SJCRH30 (cell line): ENCODE measurements around the gene UBE3B. TPM values are rescaled to one million over a fixed set of nuclear protein-coding genes. Genes with fewer than 3 reads are reported as not detected.

ENCODE experiments used
- DNase-seq, 2 experiments: peaks; one replicate each; pipeline ENCODE4 v3.0.0-alpha.2; 2015 to 2020
- H3K27ac ChIP-seq: fragments of 250-450 bp; sonication (Bioruptor Pico); 2 replicates; pipeline ENCODE4 v1.5.1; 2020; ENCODE audit warnings: mild to moderate bottlenecking, moderate library complexity
- H3K27me3 ChIP-seq: fragments of 250-450 bp; sonication (Bioruptor Pico); 2 replicates; pipeline ENCODE4 v1.5.1; 2020; ENCODE audit warnings: mild to moderate bottlenecking, moderate library complexity
- H3K36me3 ChIP-seq: fragments of 250-450 bp; sonication (Bioruptor Pico); 2 replicates; pipeline ENCODE4 v1.5.1; 2020; ENCODE audit warnings: mild to moderate bottlenecking, moderate library complexity
- H3K4me1 ChIP-seq: fragments of 250-450 bp; sonication (Bioruptor Pico); 2 replicates; pipeline ENCODE4 v1.5.1; 2020; ENCODE audit warnings: mild to moderate bottlenecking, moderate library complexity
- H3K4me3 ChIP-seq: fragments of 250-450 bp; sonication (Bioruptor Pico); 2 replicates; pipeline ENCODE4 v1.5.1; 2020; ENCODE audit warnings: mild to moderate bottlenecking, moderate library complexity
- H3K9me3 ChIP-seq: fragments of 250-450 bp; sonication (Bioruptor Pico); replicated peaks from 2 replicates; pipeline ENCODE4 v1.5.1; 2020; ENCODE audit warnings: mild to moderate bottlenecking, moderate library complexity
- total RNA-seq: library from RNA; depleted of rRNA; stranded (reverse); fragments of >200 nt; shearing (Covaris generic); gene quantifications from 2 replicates; pipeline ENCODE4 v1.2.3, GENCODE V29; 2014; rRNA removed

UBE3B gene
- total RNA-seq, 1 experiment from 2014 or later = 17.6 TPM

DNA sequence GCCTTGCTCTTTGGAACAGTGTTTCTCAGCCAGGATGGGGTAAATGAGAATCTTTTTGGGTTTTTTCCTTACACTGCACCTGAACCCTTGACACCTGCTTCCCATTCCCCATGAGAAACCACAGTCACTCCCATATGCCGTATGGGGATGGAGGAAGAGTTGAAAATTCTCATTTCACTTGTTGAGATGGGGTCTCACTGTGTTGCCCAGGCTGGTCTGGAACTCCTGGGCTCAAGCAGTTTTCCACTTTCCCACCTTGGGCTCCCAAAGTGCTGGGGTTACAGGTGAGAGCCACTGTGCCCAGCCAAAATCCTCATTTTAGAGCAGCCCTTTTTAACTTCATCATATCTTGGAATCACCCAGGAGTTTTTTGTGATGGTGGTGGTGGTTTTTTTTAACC, 99.9 kb downstream of the UBE3B start:
- peaks cover 3% of the 10 kb centered on the region; the same call in 1 of the 2 replicates for H3K4me1 ChIP-seq
- H3K36me3 ChIP-seq = peaks cover 16% of the 10 kb centered on the region
- no peaks in the 10 kb centered on the region for H3K27me3 ChIP-seq
- DNase-seq = no peak
- no peak overlapping the region for H3K4me3 ChIP-seq
- no peaks in the 10 kb centered on the region for H3K9me3 ChIP-seq
- H3K27ac ChIP-seq = no peak overlapping the region

DNA sequence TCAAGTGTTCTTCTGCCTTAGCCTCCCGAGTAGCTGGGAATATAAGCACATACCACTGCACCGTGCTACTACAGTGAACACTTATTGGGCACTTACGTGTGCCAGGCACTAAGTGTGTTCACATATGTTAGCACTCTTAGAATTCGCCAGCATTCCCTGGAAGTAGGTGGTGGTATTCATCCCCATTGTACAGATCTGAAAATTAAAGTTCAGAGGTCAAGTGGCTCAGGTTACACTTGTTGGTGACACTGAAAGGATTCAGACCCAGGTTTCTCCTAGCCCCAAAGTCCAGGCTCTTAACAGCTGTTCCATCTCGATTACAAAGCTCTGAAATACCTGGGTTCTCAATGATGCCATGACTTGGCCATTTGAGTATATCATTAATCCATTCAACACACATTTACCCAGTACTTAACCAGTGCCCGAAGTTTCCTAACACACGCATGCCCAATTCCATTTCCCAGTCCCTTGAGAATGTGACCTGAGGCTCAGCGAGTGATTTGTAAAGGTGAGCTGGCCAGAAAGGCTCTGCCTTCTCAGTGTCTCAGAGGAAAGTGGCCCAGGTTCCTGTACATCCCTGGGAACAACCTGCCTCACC, 101.0 kb downstream of the UBE3B start:
- Histone ChIP-seq H3K27ac (no peak overlapping the region), H3K36me3 (peaks cover 17% of the 10 kb centered on the region), H3K4me1 (peaks cover 3% of the 10 kb centered on the region; the same call in 1 of the 2 replicates), H3K4me3 (no peak overlapping the region), H3K27me3 (no peaks in the 10 kb centered on the region), H3K9me3 (no peaks in the 10 kb centered on the region)
- no peak for DNase-seq

- peaks cover 21% of the 10 kb centered on the region for H3K36me3 ChIP-seq
- DNase-seq = no peak
- no peaks in the 10 kb centered on the region for H3K27me3 ChIP-seq
- H3K27ac ChIP-seq = no peak overlapping the region
- H3K9me3 ChIP-seq = no peaks in the 10 kb centered on the region
- no peak overlapping the region for H3K4me3 ChIP-seq
- H3K4me1 ChIP-seq = no peaks in the 10 kb centered on the region; the same call in 1 of the 2 replicates
Observed at GRCh38 chr12:109579639-109580038, 102.2 kb downstream of the UBE3B start.

- Histone ChIP-seq H3K36me3 (peaks cover 21% of the 10 kb centered on the region), H3K4me3 (no peak overlapping the region), H3K27me3 (no peaks in the 10 kb centered on the region), H3K27ac (no peak overlapping the region), H3K9me3 (no peaks in the 10 kb centered on the region), H3K4me1 (no peaks in the 10 kb centered on the region)
- DNase-seq = no peak
Observed at GRCh38 chr12:109580272-109580671, 102.8 kb downstream of the UBE3B start.

GRCh38 chr12:109580684-109581333, 103.4 kb downstream of the UBE3B start:
- Histone ChIP-seq H3K36me3 (peaks cover 21% of the 10 kb centered on the region), H3K4me3 (no peak overlapping the region), H3K27ac (no peak overlapping the region), H3K4me1 (no peaks in the 10 kb centered on the region), H3K9me3 (no peaks in the 10 kb centered on the region), H3K27me3 (no peaks in the 10 kb centered on the region)
- no peak for DNase-seq

- no peaks in the 10 kb centered on the region for H3K4me1 ChIP-seq
Observed at GRCh38 chr12:109581334-109581691, 103.9 kb downstream of the UBE3B start.

GRCh38 chr12:109581856-109582255, 104.4 kb downstream of the UBE3B start:
- DNase-seq = peak in 1 of 2 experiments; percentile 26
- Histone ChIP-seq H3K27me3 (no peaks in the 10 kb centered on the region), H3K36me3 (peaks cover 17% of the 10 kb centered on the region), H3K4me1 (no peaks in the 10 kb centered on the region), H3K27ac (no peak overlapping the region), H3K9me3 (no peaks in the 10 kb centered on the region), H3K4me3 (no peak overlapping the region)

More at GRCh38 chr12:109581334-109581691, 103.9 kb downstream of the UBE3B start:
- H3K9me3 ChIP-seq = no peaks in the 10 kb centered on the region
- no peaks in the 10 kb centered on the region for H3K27me3 ChIP-seq
- no peak overlapping the region for H3K4me3 ChIP-seq
- DNase-seq = no peak
- H3K36me3 ChIP-seq = peaks cover 18% of the 10 kb centered on the region
- H3K27ac ChIP-seq = no peak overlapping the region

DNA sequence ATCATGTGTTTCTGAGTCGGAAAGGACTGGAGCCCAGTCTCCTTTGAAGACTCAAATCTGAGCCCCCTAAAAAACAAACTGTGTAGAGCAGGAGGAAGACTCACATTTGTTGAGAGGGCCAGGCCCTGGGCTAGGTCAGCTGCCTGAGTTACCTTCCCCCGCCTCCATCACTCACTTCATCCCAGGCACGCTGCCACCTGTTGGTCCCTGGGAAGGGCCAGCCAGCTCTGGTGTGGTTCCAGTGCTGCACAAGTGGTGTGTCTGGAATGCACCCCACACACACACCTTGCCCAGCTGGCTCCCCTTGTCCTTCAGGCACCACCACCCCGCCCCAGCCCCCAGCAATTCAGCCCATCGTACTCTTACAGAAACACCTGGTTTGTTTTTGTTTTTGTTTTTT, 105.2 kb downstream of the UBE3B start:
- DNase-seq = peak; percentile 30
- Histone ChIP-seq H3K9me3 (no peaks in the 10 kb centered on the region), H3K36me3 (peaks cover 14% of the 10 kb centered on the region), H3K4me1 (no peaks in the 10 kb centered on the region), H3K27ac (no peak overlapping the region), H3K27me3 (no peaks in the 10 kb centered on the region), H3K4me3 (no peak overlapping the region)

GRCh38 chr12:109583733-109584132, 106.3 kb downstream of the UBE3B start:
- DNase-seq = no peak
- Histone ChIP-seq H3K27ac (no peak overlapping the region), H3K36me3 (peaks cover 12% of the 10 kb centered on the region), H3K27me3 (no peaks in the 10 kb centered on the region), H3K9me3 (no peaks in the 10 kb centered on the region), H3K4me1 (no peaks in the 10 kb centered on the region), H3K4me3 (no peak overlapping the region)

Other genes starting within 250 kb of the UBE3B start
- gene FOXN4, start 168.3 kb upstream of the UBE3B start, total RNA-seq = not detected in 2 replicates
- not detected in 2 replicates for gene MYO1H, start 129.7 kb upstream of the UBE3B start, total RNA-seq
- 36.1 and 37.7 TPM in 2 replicates for gene KCTD10, start 334 bp upstream of the UBE3B start, total RNA-seq
- gene MMAB, start 95.9 kb downstream of the UBE3B start, total RNA-seq = 22.2 and 23.1 TPM in 2 replicates
- gene MVK, start 96.2 kb downstream of the UBE3B start, total RNA-seq = 17.3 and 18.7 TPM in 2 replicates
- gene FAM222A, start 236.2 kb downstream of the UBE3B start, total RNA-seq = 17.5 and 18.9 TPM in 2 replicates